Activated T-helper 1 cell treated with anti-CD3 and anti-CD28 coated beads, Interleukin-12 subunit alpha, Interleukin-12 subunit beta, Interleukin-2, Interleukin-4 antibody, amounts not matched to agents 30 ng/mL and 10 ng/mL and 1 ng/mL, durations not matched to agents 14 hours and 24 hours and 36 hours (primary cell): Measurements from ENCODE around the gene EOLA2. TPM values are rescaled to one million over a fixed set of nuclear protein-coding genes. Genes with fewer than 3 reads are reported as not detected.
"Not testable (repeated sequence)": the region's sequence is repeated elsewhere in the genome, so short reads cannot be mapped to it uniquely, and the experiment has no call there.

ENCODE experiments used
- DNase-seq: peaks from one replicate; pipeline ENCODE4 v3.0.0; 2021; ENCODE audit warnings: low spot score
- H3K27ac Mint-ChIP-seq: one replicate; pipeline ENCODE4 v1.8.0; 2021; ENCODE audit warnings: mild to moderate bottlenecking, mixed read lengths
- H3K27me3 Mint-ChIP-seq: one replicate; pipeline ENCODE4 v1.8.0; 2022; ENCODE audit warnings: mild to moderate bottlenecking, moderate library complexity, mixed read lengths; ENCODE audit not compliant: insufficient read depth
- H3K36me3 Mint-ChIP-seq: one replicate; pipeline ENCODE4 v1.8.0; 2021; ENCODE audit warnings: low read depth, mixed read lengths
- H3K4me1 Mint-ChIP-seq: one replicate; pipeline ENCODE4 v1.8.0; 2021; ENCODE audit warnings: low read depth, mixed read lengths
- H3K4me3 Mint-ChIP-seq: one replicate; pipeline ENCODE4 v1.8.0; 2021; ENCODE audit warnings: mild to moderate bottlenecking, moderate library complexity, mixed read lengths
- H3K9me3 Mint-ChIP-seq: one replicate; pipeline ENCODE4 v1.8.0; 2021; ENCODE audit warnings: mixed read lengths
- intact Hi-C: fragments of 100-400 bp; cut with micrococcal nuclease; formaldehyde crosslinking; loops from one replicate; pipeline ENCODE4 v1.15.1; 2024
- total RNA-seq: library from RNA; stranded (reverse); gene quantifications from 2 replicates; pipeline ENCODE4 v1.2.3, GENCODE V29; 2022

Gene EOLA2
- total RNA-seq, 1 donor from 2014 or later, result 54.2 TPM

DNA sequence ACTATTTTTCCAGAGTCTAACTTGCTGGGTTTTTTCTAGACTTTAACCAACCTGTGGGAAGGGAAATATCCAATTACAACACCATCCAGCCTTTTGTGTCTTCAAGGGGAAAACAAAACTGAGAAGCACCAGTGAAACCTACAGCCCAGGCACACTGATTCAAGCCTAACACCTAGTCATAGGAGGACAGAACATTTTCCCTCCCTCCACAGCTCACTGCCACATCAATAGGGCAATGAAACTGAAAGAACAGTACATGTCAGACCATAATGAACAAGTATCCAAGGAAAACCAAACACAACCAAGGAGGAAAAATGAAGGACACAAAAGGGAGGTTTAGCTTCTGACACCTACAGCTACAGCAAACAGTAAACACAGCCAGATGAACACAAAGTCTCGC, 39.7 kb downstream of the EOLA2 start:
- Mint-ChIP-seq H3K27me3 (no peaks in the 10 kb centered on the region), H3K27ac (peak overlapping the region; percentile 84), H3K9me3 (peaks cover 9% of the 10 kb centered on the region), H3K4me3 (no peak overlapping the region), H3K4me1 (peaks cover 10% of the 10 kb centered on the region), H3K36me3 (peaks cover 4% of the 10 kb centered on the region)
- intact Hi-C loops, result loop anchor here (1.0 to 2.0 kb wide), 2 partner anchors 12 to 62 kb away; no protein-coding TSS in a partner anchor
- DNase-seq, result no peak

DNA sequence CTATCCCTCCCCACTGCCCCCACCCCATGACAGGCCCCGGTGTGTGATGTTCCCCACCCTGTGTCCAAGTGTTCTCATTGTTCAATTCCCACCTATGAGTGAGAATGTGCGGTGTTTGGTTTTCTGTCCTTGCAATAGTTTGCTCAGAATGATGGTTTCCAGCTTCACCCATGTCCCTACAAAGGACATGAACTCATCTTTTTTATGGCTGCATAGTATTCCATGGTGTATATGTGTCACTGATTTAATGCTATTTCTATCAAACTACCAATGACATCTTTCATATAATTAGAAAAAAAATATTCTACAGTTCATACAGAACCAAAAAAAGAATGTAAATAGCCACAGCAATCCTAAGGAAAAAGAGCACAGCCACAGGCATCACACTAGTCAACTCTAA, 47.5 kb downstream of the EOLA2 start:
- H3K4me3 Mint-ChIP-seq, H3K27me3 Mint-ChIP-seq, H3K36me3 Mint-ChIP-seq, H3K9me3 Mint-ChIP-seq, H3K27ac Mint-ChIP-seq, DNase-seq, intact Hi-C loops, H3K4me1 Mint-ChIP-seq: not testable (repeated sequence)

Other genes starting within 250 kb of the EOLA2 start
- gene MAGEA11, start 226.4 kb downstream of the EOLA2 start, total RNA-seq, result not detected in 2 replicates
- gene HSFX1, start 164.4 kb downstream of the EOLA2 start, total RNA-seq, result 0.49 and 1.2 TPM in 2 replicates
- not detected in 2 replicates for gene MAGEA9, start 156.6 kb downstream of the EOLA2 start, total RNA-seq
- not detected in 2 replicates for gene MAGEA8, start 57.3 kb downstream of the EOLA2 start, total RNA-seq
- not detected in 2 replicates for gene HSFX4, start 8.9 kb downstream of the EOLA2 start, total RNA-seq